ENCODE results near the gene C2CD2.
"Not testable (repeated sequence)": the region's sequence is repeated elsewhere in the genome, so short reads cannot be mapped to it uniquely, and the experiment has no call there.

C2CD2 gene

DNA sequence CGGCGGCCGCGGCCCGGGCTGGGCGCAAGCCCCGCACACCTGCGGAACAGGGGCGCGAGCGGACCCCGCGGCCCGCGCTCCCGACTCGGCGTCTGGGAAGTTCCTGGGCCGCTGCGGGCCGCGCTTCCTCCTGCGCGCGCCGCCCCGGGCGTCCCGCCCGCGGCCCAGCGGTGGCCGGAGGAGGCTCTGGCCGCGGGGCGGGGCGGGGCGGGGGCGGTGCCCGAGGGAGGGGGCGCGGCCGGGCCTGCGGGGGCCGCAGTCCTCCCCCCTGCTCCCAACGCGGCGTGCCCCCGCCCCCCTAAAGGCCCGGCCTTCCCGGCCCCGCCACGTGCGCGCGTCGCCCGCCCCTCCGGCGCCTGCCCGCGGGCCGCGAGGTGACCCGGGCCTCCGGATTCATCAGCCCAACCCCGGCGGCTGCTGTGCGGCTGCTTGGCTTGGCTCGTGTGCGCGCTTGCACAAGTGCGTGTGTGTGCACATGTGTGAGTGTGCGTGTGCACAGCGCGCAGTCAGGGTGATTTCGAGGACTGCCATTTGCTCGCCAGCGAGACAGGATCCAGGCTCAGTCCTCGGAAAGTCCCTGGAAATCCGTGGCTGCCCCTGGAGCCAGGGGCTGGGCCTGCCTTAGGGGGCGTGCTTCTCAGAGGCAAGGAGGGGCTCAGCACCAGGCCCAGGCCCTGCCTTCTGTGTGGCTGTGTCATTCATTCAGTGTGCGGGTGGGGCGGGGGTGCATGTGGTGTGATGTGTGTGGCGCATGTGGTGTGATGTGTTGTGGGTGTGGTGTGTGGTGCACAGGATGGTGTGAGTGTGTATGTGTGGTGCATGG, at the start of gene C2CD2:
TSS of gene C2CD2 (minus strand) at position 188 of the 823 bp plus-strand sequence. CDS start 370 bp downstream, outside the sequence.
- peak; percentile 81 for DNase-seq (ENCODE audit: low spot score)

- peak; percentile 9 for DNase-seq (ENCODE audit: low spot score)
Observed at GRCh38 chr21:42003051-42003461, 49.2 kb upstream of the C2CD2 start.

DNA sequence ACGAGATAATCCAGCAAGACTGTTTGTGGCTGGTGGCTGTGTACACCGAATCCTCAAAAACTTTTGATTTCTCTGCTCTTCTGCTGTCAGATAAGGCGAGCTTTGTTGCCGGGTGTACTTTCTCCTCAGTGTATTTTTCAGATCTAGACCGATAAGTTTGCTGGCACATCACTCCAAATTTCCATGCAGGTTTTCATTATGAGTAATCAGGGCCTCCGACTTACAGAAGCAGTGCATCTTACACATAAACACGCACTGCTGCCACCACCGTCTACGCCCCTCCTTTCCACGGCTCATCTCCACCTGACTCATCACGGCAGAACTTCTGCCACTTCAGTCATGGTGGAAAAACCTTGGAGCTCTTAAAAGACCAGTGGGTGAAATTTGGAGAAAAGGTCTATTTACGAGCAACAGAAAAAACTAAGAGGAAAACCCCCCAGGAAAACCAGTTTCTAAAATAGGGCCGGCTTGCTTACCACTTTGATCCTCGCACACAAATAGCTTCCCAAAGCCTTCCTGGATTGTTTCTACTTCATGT, 48.7 kb upstream of the C2CD2 start:
- DNase-seq (ENCODE audit: low spot score): no peak

GRCh38 chr21:42001781-42002180, 48.0 kb upstream of the C2CD2 start:
- no peak for DNase-seq (ENCODE audit: low spot score)

- no peak for DNase-seq (ENCODE audit: low spot score)
Observed at GRCh38 chr21:42000908-42001307, 47.1 kb upstream of the C2CD2 start.

GRCh38 chr21:41997657-41998056, 43.8 kb upstream of the C2CD2 start:
- DNase-seq (ENCODE audit: low spot score): no peak

DNA sequence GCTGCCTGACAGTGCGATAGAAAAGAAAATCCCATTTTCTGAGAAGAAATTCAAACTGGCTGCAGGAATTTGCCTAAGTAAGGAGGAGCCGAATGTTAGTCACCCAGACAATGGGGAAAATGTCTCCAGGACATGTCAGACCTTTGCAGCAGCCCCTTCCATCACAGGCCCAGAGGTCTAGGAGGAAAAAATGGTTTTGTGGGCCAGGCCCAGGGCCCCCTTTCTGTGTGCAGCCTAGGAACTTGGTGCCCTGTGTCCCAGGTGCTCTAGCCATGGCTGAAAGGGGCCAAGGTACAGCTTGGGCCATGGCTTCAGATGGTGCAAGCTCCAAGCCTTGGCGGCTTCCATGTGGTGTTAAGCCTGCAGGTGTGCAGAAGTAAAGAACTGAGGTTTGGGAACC, 41.8 kb upstream of the C2CD2 start:
- no peak for DNase-seq (ENCODE audit: low spot score)

GRCh38 chr21:41994613-41995012, 40.8 kb upstream of the C2CD2 start:
- DNase-seq (ENCODE audit: low spot score): not testable (repeated sequence)

- no peak for DNase-seq (ENCODE audit: low spot score)
Observed at GRCh38 chr21:41993744-41994143, 39.9 kb upstream of the C2CD2 start.

DNA sequence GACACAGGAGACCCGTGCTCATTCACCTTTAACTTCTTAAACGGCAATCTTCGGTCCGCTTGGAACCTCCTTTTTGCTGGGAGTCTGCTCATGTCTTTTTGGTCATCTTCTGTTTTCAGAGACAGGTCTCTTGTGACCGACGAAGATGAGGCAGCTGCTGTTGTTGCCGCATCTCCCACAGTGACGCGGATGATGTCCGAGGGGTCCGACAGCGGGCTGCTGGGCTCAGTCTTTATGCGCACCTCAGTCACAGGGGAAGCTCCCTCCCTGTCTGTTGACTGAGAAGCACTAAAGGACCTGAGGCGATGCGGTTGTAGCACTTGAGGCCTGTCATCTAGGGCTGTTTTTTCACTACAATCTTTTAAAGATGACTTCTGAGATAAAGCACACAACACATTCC, 38.8 kb upstream of the C2CD2 start:
- DNase-seq (ENCODE audit: low spot score): no peak

GRCh38 chr21:41991659-41992058, 37.8 kb upstream of the C2CD2 start:
- no peak for DNase-seq (ENCODE audit: low spot score)

- DNase-seq (ENCODE audit: low spot score): no peak
Observed at GRCh38 chr21:41989698-41990097, 35.9 kb upstream of the C2CD2 start.

GRCh38 chr21:41987310-41987709, 33.5 kb upstream of the C2CD2 start:
- DNase-seq (ENCODE audit: low spot score): no peak

DNA sequence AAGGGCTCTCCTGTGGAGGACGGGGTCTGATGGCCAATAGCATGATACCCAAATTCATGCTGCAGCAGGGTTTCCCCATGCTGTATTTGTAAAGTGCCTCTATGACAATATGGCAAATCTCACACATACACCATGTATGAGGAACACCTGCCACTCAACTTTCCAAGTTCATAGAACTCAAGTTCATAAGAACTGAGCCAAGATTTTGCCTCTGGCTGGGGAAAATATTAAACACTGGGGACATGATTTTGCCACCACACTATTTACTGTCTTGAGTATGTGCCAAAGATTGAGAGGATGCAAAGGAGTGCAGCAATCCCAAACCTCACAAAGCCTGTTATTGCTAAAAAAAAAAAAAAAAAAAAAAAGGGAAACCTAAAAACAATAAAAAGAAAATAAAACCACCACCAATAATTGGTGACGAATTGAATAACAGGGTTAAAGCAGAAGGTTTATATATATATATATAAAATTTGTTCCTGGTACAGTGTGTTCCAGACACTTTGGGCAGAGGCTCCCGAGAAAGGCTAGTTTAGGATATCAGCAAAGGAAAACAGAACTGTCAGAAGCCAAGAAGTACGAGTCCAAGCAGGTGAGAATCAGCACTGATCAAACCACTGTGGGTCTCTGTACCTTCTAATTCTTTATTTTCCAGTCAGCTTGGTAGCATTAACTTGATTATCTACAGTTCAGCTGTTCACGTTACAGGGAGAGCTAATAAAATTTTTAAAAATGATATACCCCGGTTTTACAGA, 32.0 kb upstream of the C2CD2 start:
- no peak for DNase-seq (ENCODE audit: low spot score)

DNA sequence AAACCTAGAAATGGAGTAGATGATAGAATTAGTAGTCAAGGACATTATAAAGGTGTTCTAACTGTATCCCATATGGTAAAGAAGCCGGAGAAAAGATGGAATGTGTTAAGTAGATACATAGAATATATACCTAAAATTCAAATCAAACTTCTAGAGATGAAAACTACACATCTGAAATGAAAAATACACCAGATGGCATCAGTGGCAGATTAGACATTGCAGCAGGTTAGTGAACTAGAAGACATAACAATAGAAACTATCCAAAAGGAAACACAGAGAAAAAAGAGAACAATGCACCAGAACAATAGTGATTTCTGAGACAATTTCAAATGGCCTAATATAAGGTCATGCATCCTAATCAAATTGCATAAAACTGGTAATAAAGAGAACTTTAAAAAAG, 29.4 kb upstream of the C2CD2 start:
- no peak for DNase-seq (ENCODE audit: low spot score)

DNA sequence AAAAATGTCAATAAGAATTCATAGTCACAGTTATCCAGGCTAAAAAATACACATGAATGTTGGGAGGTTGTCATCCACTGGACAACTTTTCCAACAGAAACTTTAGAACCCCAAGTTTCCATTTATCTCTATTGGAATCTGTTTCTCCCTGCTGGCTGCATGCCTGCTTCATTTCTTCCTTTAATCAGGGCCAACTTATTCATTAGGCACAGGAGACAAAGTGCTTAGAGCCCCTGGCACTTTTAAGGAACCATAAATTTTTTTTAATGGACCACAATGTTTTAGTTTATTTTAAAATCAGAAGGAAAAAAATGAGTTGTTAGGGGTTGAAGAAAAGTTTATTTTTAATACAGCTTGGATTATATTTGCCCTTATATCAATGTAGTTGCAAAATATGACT, 26.7 kb upstream of the C2CD2 start:
- no peak for DNase-seq (ENCODE audit: low spot score)

GRCh38 chr21:41979751-41980369, 26.0 kb upstream of the C2CD2 start:
- DNase-seq (ENCODE audit: low spot score): no peak

DNA sequence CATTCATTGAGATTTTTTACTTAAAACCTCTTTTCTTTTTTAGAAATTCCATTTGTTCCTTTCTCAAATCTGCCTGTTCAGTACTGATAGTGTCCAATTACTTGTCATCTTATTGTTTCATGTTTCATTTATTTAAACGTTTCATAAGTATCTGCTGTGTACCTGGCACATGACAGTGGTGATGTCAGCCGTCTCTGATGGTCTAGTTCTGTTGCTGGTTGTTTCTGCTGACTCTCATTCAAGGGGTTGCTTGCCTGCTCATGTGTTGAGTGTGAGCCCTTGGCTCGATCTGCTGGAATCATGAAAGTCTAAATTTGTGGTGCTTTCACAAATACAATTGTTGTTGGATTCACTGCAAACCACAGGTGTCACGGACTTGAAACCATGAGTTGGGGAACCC, 25.5 kb upstream of the C2CD2 start:
- DNase-seq (ENCODE audit: low spot score): no peak

GRCh38 chr21:41977034-41977950, 23.5 kb upstream of the C2CD2 start:
- no peak for DNase-seq (ENCODE audit: low spot score)

- no peak for DNase-seq (ENCODE audit: low spot score)
Observed at GRCh38 chr21:41976611-41977010, 22.8 kb upstream of the C2CD2 start.

All from kidney capillary endothelial cell (primary cell).